ENCODE results near the gene RAB1A.
A peak's percentile ranks its signal among the peaks of the same experiment; 100 is the strongest.
"Not testable (repeated sequence)": the region's sequence is repeated elsewhere in the genome, so short reads cannot be mapped to it uniquely, and the experiment has no call there.

RAB1A gene

DNA sequence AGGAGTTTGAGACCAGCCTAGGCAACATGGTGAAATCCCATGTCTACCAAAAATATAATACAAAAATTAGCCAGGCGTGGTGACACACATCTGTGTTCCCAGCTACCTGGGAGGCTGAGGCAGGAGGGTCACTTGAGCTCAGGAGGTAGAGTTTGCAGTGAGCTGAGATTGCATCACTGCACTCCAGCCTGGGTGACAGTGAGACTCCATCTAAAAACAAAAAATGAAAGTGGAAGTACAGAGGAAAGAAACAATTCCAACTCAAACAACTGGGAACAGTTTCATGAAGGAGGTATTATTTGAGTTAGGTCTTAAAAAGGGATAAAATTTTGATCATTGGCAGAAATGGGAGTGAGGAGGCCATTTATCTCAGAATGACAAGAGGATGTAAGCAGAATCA, 6.3 kb upstream of the RAB1A start:
- no peak for DNase-seq (ENCODE audit: low read depth, low spot score)

DNA sequence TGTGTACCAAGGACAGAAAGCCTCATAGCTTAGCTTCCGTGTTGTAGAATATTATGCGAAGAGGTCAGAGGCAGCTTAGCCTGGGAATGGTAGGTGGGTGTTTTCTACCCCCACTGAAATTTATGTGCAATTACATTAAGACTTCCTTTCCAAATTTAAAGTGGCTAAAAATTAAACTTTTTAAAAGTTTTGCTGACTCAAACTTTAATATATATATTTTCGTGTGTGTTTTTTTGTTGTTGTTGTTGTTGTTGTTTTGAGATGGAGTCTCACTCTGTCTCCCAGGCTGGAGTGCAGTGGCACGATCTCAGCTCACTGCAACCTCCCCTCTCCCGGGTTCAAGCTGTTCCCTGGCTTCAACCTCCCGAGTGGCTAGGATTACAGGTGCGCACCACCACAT, 4.3 kb upstream of the RAB1A start:
- DNase-seq (ENCODE audit: low read depth, low spot score): no peak

DNA sequence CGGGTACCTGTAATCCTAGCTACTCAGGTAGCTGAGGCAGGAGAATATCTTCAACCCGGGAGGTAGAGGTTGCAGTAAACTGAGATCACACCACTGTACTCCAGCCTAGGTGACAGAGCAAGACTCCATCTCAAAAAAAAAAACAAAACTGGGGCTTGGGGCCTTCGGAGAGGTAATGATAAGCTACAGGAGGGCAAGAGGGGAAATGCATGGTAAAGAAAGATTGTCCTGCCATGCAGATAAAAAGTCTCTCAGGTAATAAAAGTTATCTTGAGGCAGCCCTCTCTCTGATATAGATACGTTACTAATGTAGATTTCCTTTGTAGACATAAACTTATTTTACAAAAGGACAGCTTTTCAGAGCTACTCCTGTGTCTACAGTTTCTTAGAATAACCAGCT, 3.7 kb upstream of the RAB1A start:
- no peak for DNase-seq (ENCODE audit: low read depth, low spot score)

DNA sequence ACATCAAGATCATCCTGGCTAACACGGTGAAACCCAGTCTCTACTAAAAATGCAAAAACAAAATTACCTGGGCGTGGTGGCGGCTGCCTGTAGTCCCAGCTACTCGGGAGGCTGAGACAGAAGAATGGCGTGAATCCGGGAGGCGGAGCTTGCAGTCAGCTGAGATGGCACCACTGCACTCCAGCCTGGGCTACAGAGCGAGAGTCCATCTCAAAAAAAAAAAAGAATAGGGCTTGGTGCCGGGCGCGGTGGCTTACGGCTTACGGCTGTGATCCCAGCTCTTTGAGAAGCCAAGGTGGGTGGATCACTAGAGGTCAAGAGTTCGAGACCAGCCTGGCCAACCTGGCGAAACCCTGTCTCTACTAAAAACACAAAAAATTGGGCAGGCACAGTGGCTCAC, 3.0 kb upstream of the RAB1A start:
- not testable (repeated sequence) for DNase-seq (ENCODE audit: low read depth, low spot score)

DNA sequence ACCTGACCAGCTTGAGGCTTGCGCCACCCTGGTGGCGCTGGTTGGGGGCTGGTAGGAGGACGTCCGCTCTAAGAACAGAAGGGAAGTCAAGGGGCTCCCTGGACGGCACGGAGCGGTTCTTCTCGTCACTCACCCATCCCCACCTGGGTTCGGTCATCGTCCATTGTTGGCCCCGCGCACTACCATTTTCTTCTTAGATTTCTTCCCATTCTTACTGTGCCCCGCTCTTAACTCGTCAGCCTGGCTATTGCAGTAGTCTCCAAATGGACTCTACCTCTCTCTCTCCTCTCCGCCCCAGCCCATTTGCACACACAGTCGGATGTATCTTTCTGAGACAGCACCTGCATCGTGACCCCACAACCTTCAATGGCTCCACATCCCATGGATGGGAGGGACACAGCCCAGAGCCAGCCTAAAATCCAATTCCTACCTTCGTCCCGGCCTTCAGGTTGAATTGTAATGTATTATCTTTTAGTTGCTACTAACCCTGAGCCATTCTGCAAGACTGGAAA, 814 bp upstream of the RAB1A start:
- no peak for DNase-seq (ENCODE audit: low read depth, low spot score)

DNA sequence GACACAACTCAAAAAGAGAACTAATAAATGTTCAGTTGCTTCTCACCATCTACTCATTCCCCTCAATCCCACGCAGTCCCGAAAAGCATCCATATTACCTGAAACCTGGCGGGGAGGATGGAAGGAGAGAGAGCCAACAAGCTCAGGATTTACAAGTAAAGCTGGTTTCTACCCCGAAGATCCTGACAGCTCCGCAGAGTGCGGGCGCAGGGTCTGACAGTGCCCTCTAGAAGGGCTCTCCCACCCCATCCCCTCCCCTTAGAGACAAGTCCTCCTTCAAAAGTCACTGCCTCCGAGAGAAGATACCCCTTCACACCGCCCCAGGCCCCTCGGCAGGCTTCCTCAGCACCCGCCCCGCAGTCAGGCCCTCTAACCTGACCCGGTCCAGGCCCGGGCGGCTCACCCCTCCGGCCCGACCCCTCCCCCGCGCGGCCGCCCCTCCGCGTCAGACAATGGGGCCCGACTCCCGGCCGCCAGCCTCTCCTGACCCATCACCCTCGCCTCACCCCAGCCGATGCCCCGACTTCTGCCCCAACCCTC, 550 bp downstream of the RAB1A start:
- DNase-seq (ENCODE audit: low read depth, low spot score): peak; percentile 1

DNA sequence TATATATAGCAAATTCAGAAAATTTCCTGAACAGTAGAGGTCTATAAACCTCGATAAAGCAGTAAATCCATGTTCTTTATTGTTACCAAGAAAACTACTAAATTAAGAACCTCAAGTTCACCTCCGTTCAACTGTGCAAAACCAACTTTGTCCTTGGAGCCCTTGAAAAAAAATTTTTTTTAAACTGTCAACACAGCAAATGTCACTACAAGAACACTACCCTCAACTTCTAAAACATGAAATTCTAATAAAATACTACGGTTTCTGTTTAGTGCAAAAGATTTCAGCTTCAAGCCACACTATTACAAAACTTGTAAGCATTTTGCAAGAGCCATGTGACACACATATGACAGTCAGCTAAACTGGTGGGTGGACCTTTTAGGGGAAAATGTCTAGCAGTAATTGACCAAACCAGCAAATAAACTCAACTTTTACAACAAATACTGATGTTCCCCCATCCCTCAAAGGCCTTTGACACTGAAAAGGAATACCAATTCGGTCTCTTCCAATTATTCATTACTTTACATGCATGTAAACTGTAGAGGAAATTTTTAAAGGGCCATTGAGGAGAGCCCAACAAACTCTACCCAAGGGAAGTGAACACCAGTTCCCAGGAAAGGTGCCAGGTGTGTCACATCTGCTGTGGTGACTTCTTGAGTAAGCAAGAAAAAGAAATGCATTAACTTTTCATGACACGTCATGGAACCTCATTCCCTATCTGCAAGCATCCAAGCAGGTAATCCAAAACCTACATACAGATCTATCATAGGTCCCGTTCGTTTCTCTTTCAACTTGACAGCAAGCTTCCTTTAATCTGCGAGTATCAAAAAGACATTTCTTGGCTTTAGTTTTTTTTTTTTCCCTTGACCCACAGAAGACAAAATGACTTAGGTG, 1.4 kb downstream of the RAB1A start:
- no peak for DNase-seq (ENCODE audit: low read depth, low spot score)

DNA sequence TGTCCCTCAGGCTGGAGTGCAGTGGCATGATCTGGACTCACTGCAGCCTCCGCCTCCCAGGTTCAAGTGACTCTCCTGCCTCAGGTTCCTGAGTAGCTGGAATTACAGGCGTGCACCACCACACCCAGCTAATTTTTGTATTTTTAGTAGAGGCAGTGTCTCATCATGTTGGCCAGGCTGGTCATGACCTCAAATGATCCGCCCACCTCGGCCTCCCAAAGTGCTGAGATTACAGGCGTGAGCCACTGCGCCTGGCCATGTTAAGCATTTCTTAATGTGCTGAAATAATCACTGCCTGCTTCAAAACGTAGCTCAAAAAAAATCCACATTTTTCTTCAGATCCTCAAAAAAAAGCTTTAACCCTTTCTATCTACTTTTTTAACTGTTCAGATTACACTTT, 4.4 kb downstream of the RAB1A start:
- DNase-seq (ENCODE audit: low read depth, low spot score): not testable (repeated sequence)

DNA sequence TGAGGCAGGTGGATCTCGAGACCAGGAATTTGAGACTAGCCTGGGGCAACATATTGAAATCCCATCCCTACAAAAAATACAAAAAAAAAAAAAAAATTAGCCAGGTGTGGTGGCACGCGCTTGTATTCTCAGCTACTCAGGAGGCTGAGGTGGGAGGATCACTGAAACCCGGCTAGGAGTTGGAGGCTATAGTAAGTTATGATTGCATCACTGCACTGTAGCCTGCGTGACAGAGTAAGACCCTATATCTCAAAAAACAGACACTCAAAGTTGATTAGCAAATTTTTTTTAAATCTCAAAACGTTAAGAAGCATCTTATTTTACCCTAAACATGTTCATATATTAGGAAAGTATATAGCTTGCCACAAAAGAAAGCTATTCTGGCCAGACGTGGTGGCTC, 7.6 kb downstream of the RAB1A start:
- DNase-seq (ENCODE audit: low read depth, low spot score): no peak

DNA sequence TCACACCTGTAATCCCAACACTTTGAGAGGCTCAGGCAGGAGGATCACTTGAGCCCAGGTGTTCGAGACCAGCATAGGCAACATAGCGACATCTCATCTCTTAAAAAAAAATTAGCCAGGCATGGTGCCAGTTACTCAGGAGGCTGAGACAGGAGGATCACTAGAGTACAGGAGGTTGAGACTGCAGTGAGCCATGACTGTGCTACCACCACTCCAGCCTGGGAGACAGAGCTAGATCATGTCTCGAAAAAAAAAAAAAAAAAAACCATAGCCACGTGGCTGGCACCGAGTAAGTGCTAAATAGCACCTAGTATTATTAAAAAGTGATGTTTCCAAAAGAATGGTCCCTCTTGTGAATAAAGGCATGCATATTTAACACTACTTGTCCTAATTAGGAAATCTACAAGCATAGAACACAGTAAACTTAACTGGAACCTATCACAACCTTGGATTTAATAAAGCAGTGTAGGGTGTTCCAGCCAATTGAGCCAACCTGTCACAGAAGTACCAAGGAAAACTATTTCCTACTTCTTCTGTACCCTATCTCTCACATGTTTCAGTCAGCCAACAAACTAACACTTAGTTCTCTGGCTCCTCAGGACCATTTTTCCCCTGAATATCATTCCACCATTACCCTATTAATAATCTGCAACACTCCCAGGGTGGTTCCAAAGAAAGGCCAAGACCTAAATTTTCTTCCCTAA, 8.8 kb downstream of the RAB1A start:
- no peak for DNase-seq (ENCODE audit: low read depth, low spot score)

DNA sequence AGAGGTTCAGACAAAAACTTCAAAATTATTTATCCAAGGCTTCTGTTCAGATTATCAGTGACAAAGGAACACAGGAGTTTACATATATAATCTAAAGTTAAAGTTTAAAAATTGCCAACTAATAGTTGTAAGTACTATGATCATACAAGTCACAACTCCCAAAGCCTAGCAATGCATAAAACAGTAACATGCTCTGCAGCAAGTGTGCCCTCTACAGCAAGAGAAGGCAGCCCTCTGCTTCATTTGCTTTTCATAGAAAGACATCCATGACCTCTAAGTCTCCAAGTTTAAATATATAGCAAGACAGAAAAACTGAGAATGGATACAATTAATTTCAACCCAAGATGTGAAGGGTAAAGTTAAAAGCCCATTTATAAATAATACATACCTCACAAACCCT, 13.3 kb downstream of the RAB1A start:
- DNase-seq (ENCODE audit: low read depth, low spot score): no peak

DNA sequence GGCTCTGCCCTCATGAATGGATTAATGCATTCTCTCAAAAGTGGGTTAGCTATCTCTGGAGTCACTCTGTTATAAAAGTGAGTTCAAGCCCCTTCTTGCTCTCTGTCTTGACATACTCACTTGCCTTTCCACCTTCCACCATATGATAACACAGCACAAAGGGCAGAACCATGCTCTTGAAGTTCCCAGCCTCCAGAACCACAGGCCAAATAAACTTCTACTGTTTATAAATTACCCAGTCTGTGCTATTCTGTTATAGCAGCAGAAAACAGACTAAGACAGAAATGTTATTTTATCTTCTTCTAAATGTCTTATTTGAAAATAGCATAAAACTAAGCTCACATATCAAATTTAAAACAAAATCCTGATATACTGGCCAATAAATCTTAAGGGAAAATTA, 15.0 kb downstream of the RAB1A start:
- DNase-seq (ENCODE audit: low read depth, low spot score): no peak

DNA sequence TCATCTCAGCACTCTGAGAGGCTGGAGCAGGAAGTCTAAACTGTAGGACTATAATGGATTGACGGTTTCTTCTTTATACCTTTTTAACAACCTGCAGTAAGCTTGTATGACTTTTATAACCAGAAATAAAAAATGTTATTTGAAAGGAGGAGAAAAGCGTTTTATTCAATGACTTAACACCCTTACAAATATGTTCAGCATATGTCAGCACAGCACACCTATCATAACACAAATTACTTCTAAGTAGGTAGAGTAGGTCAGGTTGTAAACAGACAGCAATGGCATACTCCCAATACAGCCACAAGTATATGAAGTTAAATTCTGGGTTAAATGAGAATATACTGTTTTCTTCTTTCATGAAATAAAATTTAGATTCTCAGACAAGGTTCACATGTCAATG, 16.1 kb downstream of the RAB1A start:
- DNase-seq (ENCODE audit: low read depth, low spot score): no peak

DNA sequence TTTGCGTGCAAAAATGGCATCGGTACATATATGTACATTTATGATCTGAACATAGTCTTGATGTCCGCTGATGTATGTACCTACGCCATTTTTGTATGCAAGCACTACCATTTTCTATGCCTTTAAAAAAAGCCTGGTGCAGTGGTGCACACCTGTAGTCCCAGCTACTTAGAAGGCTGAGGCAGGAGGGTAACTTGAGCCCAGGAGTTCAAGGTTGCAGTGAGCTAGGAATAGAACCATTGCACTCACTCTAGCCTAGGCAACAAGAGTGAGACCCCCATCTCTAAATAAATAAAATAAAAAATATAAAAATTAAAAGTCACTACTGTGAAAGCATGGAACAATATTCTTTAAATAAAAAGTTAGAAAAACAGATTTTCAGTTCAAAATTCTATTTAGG, 16.7 kb downstream of the RAB1A start:
- no peak for DNase-seq (ENCODE audit: low read depth, low spot score)

DNA sequence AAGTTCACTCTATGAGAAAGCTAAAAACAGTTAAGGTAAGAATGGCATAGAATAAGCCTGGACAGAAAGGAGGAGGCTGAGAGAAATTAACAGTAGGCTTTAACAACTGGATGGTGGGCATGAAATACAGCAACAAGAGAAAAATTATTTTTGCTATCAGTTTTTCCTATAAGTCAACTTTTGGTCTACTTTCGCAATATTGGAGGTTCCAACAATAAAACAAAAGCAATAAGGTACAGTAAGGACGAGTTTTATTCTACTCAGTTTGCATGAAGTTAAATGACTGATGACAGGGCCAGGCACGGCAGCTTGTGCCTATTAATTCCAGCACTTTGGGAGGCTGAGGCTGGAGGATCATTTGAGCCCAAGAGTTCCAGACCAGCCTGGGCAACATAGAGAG, 17.3 kb downstream of the RAB1A start:
- no peak for DNase-seq (ENCODE audit: low read depth, low spot score)

DNA sequence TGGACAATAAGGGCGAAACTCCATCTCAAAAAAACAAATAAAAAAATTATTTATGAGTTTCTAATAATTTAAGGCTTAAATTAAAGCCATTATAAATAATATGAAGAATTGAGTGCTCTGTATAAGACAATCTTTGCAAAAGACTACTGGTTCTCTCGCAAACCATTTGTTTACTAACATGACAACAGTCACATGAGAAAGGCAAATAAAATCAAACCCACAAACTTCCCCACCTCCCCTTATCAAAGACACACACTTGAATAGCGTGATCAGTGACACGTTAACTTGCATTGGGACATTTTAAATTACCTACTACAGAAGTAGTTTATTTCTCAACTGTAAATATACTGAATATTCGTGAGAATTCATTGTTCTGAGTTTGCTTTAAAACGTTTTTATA, 21.1 kb downstream of the RAB1A start:
- no peak for DNase-seq (ENCODE audit: low read depth, low spot score)

DNA sequence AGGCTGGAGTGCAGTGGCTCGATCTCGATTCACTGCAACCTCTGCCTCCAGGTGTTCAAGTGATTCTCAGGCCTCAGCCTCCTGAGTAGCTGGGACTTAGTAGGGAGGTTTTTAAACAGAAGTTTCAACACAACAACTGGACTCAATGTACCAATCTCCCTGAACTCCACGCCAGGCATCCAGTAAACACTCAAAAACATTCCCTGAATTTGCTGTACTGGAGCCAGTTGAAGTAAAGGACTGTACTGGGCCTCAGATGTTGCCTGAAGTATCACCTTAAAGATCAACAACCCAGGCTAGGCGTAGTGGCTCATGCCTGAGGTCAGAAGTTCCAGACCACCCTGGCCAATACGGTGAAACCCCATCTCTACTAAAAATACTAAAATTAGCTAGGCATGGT, 22.4 kb downstream of the RAB1A start:
- no peak for DNase-seq (ENCODE audit: low read depth, low spot score)

DNA sequence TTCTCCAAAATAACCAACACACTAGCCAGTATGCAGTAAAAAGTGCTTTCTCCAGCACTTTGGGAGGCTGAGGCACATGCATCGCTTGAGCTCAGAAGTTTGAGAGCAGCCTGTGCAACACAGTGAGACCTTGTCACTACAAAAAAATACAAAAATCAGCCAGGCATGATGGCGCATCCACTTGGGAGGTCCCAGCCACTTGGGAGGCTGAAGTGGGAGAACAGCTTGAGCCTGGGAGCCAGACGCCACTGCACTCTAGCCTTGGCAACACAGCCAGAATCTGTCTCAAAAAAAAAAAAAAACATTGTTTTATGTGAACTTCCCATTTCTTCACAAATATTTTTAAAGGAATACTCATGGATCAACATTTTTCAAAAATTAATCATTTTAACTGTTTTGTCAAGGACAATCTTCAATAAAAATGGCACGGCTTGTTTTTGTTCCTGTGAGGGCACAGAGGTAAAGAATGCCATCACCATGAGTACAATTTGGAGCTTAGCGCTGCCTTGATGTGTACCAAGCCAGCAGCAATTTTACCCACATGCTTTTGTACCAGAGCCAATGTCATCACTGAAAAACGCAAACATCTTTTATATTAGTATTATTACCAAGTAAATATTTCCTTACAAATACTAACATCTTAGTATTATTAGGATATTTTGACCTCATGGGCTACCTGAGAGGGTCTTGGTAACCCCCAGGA, 26.7 kb downstream of the RAB1A start:
- DNase-seq (ENCODE audit: low read depth, low spot score): no peak

DNA sequence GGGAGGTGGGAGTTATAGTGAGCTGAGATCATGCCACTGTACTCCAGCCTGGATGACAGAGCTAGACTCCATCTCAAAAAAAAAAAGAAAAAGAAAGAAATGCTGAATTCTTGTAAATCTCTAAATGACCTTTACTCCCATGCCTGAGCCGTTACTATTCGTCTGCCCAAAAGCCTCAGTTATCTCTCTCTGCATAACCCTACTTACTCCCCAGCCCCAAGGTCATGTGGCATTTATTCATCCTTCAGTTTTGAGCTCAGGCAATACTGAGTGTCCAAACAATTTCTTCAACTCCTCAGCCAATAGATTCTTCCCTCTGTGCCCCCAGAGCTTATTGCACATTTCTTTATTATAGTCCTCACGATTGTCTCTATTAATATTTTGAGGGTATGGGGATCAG, 28.8 kb downstream of the RAB1A start:
- DNase-seq (ENCODE audit: low read depth, low spot score): no peak

DNA sequence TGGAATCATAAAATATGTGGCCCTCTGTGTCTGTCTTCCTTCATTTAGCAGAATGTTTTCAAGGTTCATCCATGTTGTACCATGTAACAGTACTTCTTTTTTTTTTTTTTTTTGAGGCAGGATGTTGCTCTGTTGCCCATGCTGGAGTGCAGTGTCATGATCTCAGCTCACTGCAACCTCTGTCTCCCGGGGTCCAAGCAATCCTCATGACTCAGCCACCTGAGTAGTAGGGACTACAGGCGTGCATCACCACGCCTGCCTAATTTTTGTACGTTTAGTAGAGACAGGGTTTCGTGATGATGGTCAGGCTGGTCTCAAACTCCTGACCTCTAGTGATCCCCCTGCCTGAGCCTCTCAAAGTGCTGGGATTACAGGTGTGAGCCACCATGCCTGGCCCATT, 31.2 kb downstream of the RAB1A start:
- DNase-seq (ENCODE audit: low read depth, low spot score): no peak

DNA sequence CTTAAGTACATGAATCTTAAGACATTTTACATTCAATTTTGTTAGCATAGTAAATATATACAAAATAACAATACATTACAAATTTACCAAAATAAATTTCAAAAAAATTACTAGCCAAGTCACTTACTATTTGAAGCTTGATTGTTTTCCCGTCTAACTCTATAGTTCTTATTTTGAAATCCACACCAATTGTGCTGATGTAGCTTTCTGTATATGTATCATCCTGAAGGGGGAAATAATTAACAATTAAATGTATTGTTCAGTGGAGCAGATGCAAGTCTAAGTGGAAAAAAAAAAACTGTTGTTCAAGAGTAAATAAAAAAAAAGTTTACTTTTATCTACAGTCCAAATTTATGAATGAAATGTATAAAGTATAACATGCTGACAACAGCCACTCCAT, 32.1 kb downstream of the RAB1A start:
- no peak for DNase-seq (ENCODE audit: low read depth, low spot score)

DNA sequence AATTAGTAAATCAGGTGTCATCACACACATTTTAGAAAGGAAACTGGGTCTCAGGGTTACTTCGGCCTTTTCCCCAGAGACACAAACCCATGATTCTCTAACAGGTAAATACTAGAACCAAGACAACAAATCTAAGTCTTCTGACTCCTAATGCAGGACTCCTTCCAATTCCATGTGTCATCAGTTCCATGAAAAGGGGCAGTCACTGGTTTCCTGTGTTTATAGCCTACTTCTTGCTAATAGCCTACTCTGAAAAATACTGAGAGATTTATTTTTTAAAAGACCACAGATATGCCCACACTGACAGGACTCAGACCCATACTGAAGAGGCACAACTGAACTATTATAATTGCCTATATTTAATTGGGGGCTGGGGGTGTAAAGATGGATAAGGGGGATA, 33.0 kb downstream of the RAB1A start:
- no peak for DNase-seq (ENCODE audit: low read depth, low spot score)
